IMR-90 (cell line): Measurements from ENCODE around the gene PRKCB. TPM values are rescaled to one million over a fixed set of nuclear protein-coding genes. Genes with fewer than 3 reads are reported as not detected.

Experiments used
- ATAC-seq: fragments of 200-7000 bp; cut with Tn5 transposase; 2 replicates; pipeline ENCODE4 v1.9.1; 2020; ENCODE audit warnings: low read depth, mild to moderate bottlenecking, moderate library complexity
- BruUV-seq: library from RNA; stranded (reverse); fragments of 400-500 nt; replicated peaks from 2 replicates; lab custom pipeline; 2021; lab: Mats Ljungman, UMichigan
- CTCF ChIA-PET: fragments of 300-600 bp; formaldehyde crosslinking; extraction: SDS; loops from one replicate; lab custom pipeline; 2021; ENCODE audit warnings: antibody characterized with exemption; lab: Yijun Ruan, JAX
- POLR2A ChIA-PET: fragments of 300-600 bp; sonication (Branson Sonifier 250); formaldehyde crosslinking; loops from one replicate; lab custom pipeline; 2022; ENCODE audit warnings: antibody characterized with exemption; ENCODE audit not compliant: unreplicated experiment; lab: Charles Lee
- DNase-seq: peaks from one replicate; pipeline ENCODE4 v3.0.0; 2013
- H2AFZ ChIP-seq: replicated peaks from 2 replicates; pipeline ENCODE3; 2013; ENCODE audit warnings: low read length, mild to moderate bottlenecking; ENCODE audit not compliant: poor library complexity
- H2AK5ac ChIP-seq: 2 replicates; pipeline ENCODE4 v1.6.1; 2013; ENCODE audit warnings: low read depth, low read length, inconsistent platforms
- H2AK9ac ChIP-seq: replicated peaks from 2 replicates; pipeline ENCODE3; 2013; ENCODE audit warnings: mild to moderate bottlenecking, low read depth, low read length, moderate library complexity; ENCODE audit not compliant: poor library complexity
- H2BK120ac ChIP-seq: 2 replicates; pipeline ENCODE4 v1.6.1; 2013; ENCODE audit warnings: low read depth, low read length, inconsistent platforms
- H2BK15ac ChIP-seq: 3 replicates; pipeline ENCODE4 v1.6.1; 2013; ENCODE audit warnings: low read depth, low read length, inconsistent platforms
- H2BK20ac ChIP-seq: 2 replicates; pipeline ENCODE4 v1.6.1; 2013; ENCODE audit warnings: low read depth, mild to moderate bottlenecking, inconsistent platforms, low read length, moderate library complexity
- H2BK5ac ChIP-seq: 2 replicates; pipeline ENCODE4 v1.6.1; 2013; ENCODE audit warnings: mild to moderate bottlenecking, low read depth, low read length, inconsistent platforms; ENCODE audit not compliant: poor library complexity, severe bottlenecking
- H3K14ac ChIP-seq: replicated peaks from 2 replicates; pipeline ENCODE4 v1.6.1; 2013; ENCODE audit warnings: low read depth, low read length, inconsistent platforms
- H3K18ac ChIP-seq: 2 replicates; pipeline ENCODE4 v1.6.1; 2013; ENCODE audit warnings: low read depth, low read length, control low read depth
- H3K23ac ChIP-seq: 2 replicates; pipeline ENCODE4 v1.6.1; 2013; ENCODE audit warnings: low read depth, low read length, inconsistent platforms
- H3K27ac ChIP-seq: 2 replicates; pipeline ENCODE4 v1.5.1; 2013; ENCODE audit warnings: mild to moderate bottlenecking, control low read depth, low read length; ENCODE audit not compliant: insufficient read depth
- H3K27me3 ChIP-seq: 2 replicates; pipeline ENCODE4 v1.6.1; 2013; ENCODE audit warnings: low read length; ENCODE audit not compliant: control insufficient read depth, insufficient read depth
- H3K36me3 ChIP-seq: 2 replicates; pipeline ENCODE4 v1.6.1; 2013; ENCODE audit warnings: low read length, mixed read lengths; ENCODE audit not compliant: control insufficient read depth, insufficient read depth
- H3K4ac ChIP-seq: 2 replicates; pipeline ENCODE4 v1.6.1; 2013; ENCODE audit warnings: low read depth, low read length, inconsistent platforms
- H3K4me1 ChIP-seq: 2 replicates; pipeline ENCODE4 v1.6.1; 2013; ENCODE audit warnings: low read length, mixed read lengths; ENCODE audit not compliant: control insufficient read depth, insufficient read depth
- H3K4me2 ChIP-seq: 2 replicates; pipeline ENCODE4 v1.6.1; 2013; ENCODE audit warnings: low read depth, mild to moderate bottlenecking, control low read depth, low read length, moderate library complexity
- H3K4me3 ChIP-seq: 2 replicates; pipeline ENCODE4 v1.5.1; 2013; ENCODE audit warnings: low read depth, mild to moderate bottlenecking, control low read depth, low read length, moderate library complexity; ENCODE audit not compliant: insufficient read depth
- H3K56ac ChIP-seq: 2 replicates; pipeline ENCODE4 v1.6.1; 2013; ENCODE audit warnings: low read length, inconsistent platforms; ENCODE audit not compliant: insufficient read depth; ENCODE audit errors: extremely low read depth
- H3K79me1 ChIP-seq, 2 experiments: 2 replicates each; pipeline ENCODE4 v1.6.1; 2013; ENCODE audit warnings: low read length in 2 of 2, inconsistent platforms in 1 of 2, low read depth in 1 of 2
- H3K9ac ChIP-seq: 2 replicates; pipeline ENCODE4 v1.6.1; 2013; ENCODE audit warnings: low read depth, low read length, control low read depth
- H3K9me1 ChIP-seq: 2 replicates; pipeline ENCODE4 v1.6.1; 2013; ENCODE audit warnings: low read length, inconsistent platforms; ENCODE audit not compliant: insufficient read depth
- H3K9me3 ChIP-seq: 2 replicates; pipeline ENCODE4 v1.6.1; 2013; ENCODE audit warnings: low read length; ENCODE audit not compliant: control insufficient read depth, insufficient read depth
- H4K20me1 ChIP-seq: 2 replicates; pipeline ENCODE4 v1.6.1; 2013; ENCODE audit warnings: low read length, inconsistent platforms; ENCODE audit not compliant: insufficient read depth
- H4K5ac ChIP-seq: 2 replicates; pipeline ENCODE4 v1.6.1; 2013; ENCODE audit warnings: mild to moderate bottlenecking, low read depth, low read length, control low read depth
- H4K8ac ChIP-seq, 2 experiments: 2 replicates each; pipeline ENCODE4 v1.6.1; 2013; ENCODE audit warnings: low read depth in 2 of 2, low read length in 2 of 2, control low read depth in 1 of 2, inconsistent platforms in 1 of 2
- H4K91ac ChIP-seq: 2 replicates; pipeline ENCODE4 v1.6.1; 2013; ENCODE audit warnings: low read depth, low read length, inconsistent platforms; ENCODE audit not compliant: insufficient read depth
- BHLHE40 ChIP-seq: fragments of 150-350 bp; IDR thresholded peaks from 2 replicates; pipeline ENCODE4 v1.6.1; 2016; ENCODE audit warnings: mild to moderate bottlenecking, low read depth, low read length
- CEBPB ChIP-seq: IDR thresholded peaks from 2 replicates; pipeline ENCODE4 v1.6.1; 2012; ENCODE audit warnings: low read depth, low read length, improper control_type of control experiment
- CHD1 ChIP-seq: IDR thresholded peaks from 2 replicates; pipeline ENCODE4 v1.6.1; 2012; ENCODE audit warnings: low read depth, low read length, improper control_type of control experiment
- FOS ChIP-seq: fragments of 150-350 bp; IDR thresholded peaks from 2 replicates; pipeline ENCODE4 v1.6.1; 2016; ENCODE audit warnings: low read depth, low read length
- MAFK ChIP-seq: IDR thresholded peaks from 2 replicates; pipeline ENCODE4 v1.6.1; 2012; ENCODE audit warnings: low read depth, low read length, improper control_type of control experiment
- MAZ ChIP-seq: IDR thresholded peaks from 2 replicates; pipeline ENCODE4 v1.6.1; 2012; ENCODE audit warnings: low read depth, mild to moderate bottlenecking, low read length, improper control_type of control experiment, moderate library complexity, borderline replicate concordance
- MXI1 ChIP-seq: IDR thresholded peaks from 2 replicates; pipeline ENCODE4 v1.6.1; 2012; ENCODE audit warnings: low read depth, mild to moderate bottlenecking, low read length, moderate library complexity, borderline replicate concordance
- NFE2L2 ChIP-seq: fragments of 150-350 bp; IDR thresholded peaks from 2 replicates; pipeline ENCODE4 v1.6.1; 2016; ENCODE audit warnings: low read depth, mild to moderate bottlenecking, low read length
- POLR2A ChIP-seq: IDR thresholded peaks from 2 replicates; pipeline ENCODE4 v1.6.1; 2012; ENCODE audit warnings: mild to moderate bottlenecking, low read depth, low read length
- RAD21 ChIP-seq: IDR thresholded peaks from 2 replicates; pipeline ENCODE4 v1.6.1; 2012; ENCODE audit warnings: low read length, improper control_type of control experiment
- RCOR1 ChIP-seq: IDR thresholded peaks from 2 replicates; pipeline ENCODE4 v1.6.1; 2012; ENCODE audit warnings: mild to moderate bottlenecking, low read length, improper control_type of control experiment; ENCODE audit not compliant: insufficient replicate concordance
- RFX5 ChIP-seq: IDR thresholded peaks from 2 replicates; pipeline ENCODE4 v1.8.0; 2012; ENCODE audit warnings: low read depth, mild to moderate bottlenecking, low read length, moderate library complexity
- SMC3 ChIP-seq: fragments of 150-350 bp; IDR thresholded peaks from 2 replicates; pipeline ENCODE4 v1.6.1; 2016; ENCODE audit warnings: low read depth, mild to moderate bottlenecking, antibody characterized with exemption, low read length, moderate library complexity
- WGBS, 2 experiments: methylation state at CpG; one replicate each; pipeline versions ENCODE4 v1.1.5 to v1.1.7; 2013; ENCODE audit warnings: missing lambda C conversion rate in 2 of 2; ENCODE audit not compliant: insufficient read length in 1 of 2; ENCODE audit errors: extremely low coverage in 2 of 2; 5-methylcytosine and 5-hydroxymethylcytosine counted together
- dilution Hi-C: fragments of 300-500 bp; cut with HindIII; formaldehyde crosslinking; loops from one replicate; pipeline ENCODE4 v1.14.3; 2018; ENCODE audit warnings: low sequenced_read_pairs; ENCODE audit not compliant: unreplicated experiment
- in situ Hi-C: fragments of 300-500 bp; cut with MboI; formaldehyde crosslinking; loops from 3 replicates; pipeline ENCODE4 v1.14.3; 2019; ENCODE audit warnings: low sequenced_read_pairs, inconsistent platforms, mixed read lengths
- intact Hi-C: fragments of 100-400 bp; cut with micrococcal nuclease; formaldehyde crosslinking; loops from 2 replicates; pipeline ENCODE4 v1.10.0; 2022
- polyA plus RNA-seq, 3 experiments: library from polyadenylated mRNA; depleted of rRNA; stranded (reverse); fragments of >200 nt; gene quantifications; 2 replicates each; pipeline ENCODE4 v1.2.3, GENCODE V29; 2012; ENCODE audit warnings: low replicate concordance in 1 of 3
- total RNA-seq: library from RNA; depleted of rRNA; stranded (reverse); fragments of >200 nt; gene quantifications from 2 replicates; pipeline ENCODE4 v1.2.3, GENCODE V29; 2012
- TF ChIP-seq, protein P1 (sequence below): fragments of 150-350 bp; IDR thresholded peaks from 2 replicates; pipeline ENCODE4 v1.6.1; 2017; ENCODE audit warnings: mild to moderate bottlenecking, antibody characterized with exemption, low read length, low read depth
- TF ChIP-seq, protein P2 (sequence below): conservative IDR thresholded peaks from 2 replicates; pipeline ENCODE4 v1.5.1; 2012; ENCODE audit warnings: mild to moderate bottlenecking, low read depth, low read length, improper control_type of control experiment
- TF ChIP-seq, protein P3 (sequence below): fragments of 150-350 bp; IDR thresholded peaks from 2 replicates; pipeline ENCODE4 v1.6.1; 2016; ENCODE audit warnings: low read depth, mild to moderate bottlenecking, low read length, moderate library complexity, borderline replicate concordance

The PRKCB gene
- total and polyA plus RNA-seq, 2 of the 4 experiments (the other 2 are of a cell fraction): under 0.01 TPM; not detected in 1

DNA sequence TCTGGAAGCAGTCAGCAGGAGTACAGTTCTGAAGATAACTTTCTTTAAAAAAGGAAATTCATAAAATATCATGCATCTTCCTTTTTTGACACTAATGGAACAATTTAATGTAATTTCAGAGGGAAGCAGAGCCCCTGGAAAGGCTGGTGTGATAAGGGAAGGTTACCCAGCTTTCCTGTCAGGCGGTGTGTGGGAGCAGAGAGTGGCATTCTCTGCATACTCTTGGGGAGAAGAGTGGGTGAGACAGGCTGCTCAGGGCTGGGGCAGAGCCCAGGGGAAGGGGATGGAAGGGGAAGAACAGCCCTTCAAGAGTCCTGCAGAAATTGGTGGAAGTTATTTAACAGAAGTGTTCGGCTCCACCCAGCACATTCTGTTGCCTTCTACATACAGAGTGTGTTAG, 84.7 kb downstream of the PRKCB start:
- no peak overlapping the region for H3K4me2 ChIP-seq
- ATAC-seq (no peak), DNase-seq (no peak)
- no peaks in the 10 kb centered on the region for H3K4me1 ChIP-seq
- no peak overlapping the region for H3K18ac ChIP-seq
- dilution Hi-C loops (no loop called here), in situ Hi-C loops (no loop called here), intact Hi-C loops (no loop called here)
- WGBS, 2 experiments: 50% methylated on average over 1 of the region's 2 CpGs; no CpG with 5 or more reads in 1 of the 2 experiments
- H2BK120ac ChIP-seq: no peak overlapping the region
- H2AK5ac ChIP-seq: no peak overlapping the region
- no peak overlapping the region for H3K9ac ChIP-seq
- H3K27me3 ChIP-seq: no peaks in the 10 kb centered on the region
- H4K8ac ChIP-seq: no peak overlapping the region
- no peaks in the 10 kb centered on the region for H3K9me1 ChIP-seq
- H3K23ac ChIP-seq: no peak overlapping the region
- H3K56ac ChIP-seq: no peak overlapping the region
- no peak overlapping the region for H2AFZ ChIP-seq
- H3K79me1 ChIP-seq: no peaks in the 10 kb centered on the region
- H2AK9ac ChIP-seq: no peak overlapping the region
- no peak overlapping the region for H3K4ac ChIP-seq
- TF ChIP-seq MAFK (no peak), CEBPB (no peak), CHD1 (no peak), RAD21 (no peak), POLR2A (no peak), MXI1 (no peak), MAZ (no peak), SMC3 (no peak), RFX5 (no peak), FOS (no peak), RCOR1 (no peak), NFE2L2 (no peak), BHLHE40 (no peak)
- TF ChIP-seq, protein P1, sequence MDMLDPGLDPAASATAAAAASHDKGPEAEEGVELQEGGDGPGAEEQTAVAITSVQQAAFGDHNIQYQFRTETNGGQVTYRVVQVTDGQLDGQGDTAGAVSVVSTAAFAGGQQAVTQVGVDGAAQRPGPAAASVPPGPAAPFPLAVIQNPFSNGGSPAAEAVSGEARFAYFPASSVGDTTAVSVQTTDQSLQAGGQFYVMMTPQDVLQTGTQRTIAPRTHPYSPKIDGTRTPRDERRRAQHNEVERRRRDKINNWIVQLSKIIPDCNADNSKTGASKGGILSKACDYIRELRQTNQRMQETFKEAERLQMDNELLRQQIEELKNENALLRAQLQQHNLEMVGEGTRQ: no peak
- TF ChIP-seq, protein P2, sequence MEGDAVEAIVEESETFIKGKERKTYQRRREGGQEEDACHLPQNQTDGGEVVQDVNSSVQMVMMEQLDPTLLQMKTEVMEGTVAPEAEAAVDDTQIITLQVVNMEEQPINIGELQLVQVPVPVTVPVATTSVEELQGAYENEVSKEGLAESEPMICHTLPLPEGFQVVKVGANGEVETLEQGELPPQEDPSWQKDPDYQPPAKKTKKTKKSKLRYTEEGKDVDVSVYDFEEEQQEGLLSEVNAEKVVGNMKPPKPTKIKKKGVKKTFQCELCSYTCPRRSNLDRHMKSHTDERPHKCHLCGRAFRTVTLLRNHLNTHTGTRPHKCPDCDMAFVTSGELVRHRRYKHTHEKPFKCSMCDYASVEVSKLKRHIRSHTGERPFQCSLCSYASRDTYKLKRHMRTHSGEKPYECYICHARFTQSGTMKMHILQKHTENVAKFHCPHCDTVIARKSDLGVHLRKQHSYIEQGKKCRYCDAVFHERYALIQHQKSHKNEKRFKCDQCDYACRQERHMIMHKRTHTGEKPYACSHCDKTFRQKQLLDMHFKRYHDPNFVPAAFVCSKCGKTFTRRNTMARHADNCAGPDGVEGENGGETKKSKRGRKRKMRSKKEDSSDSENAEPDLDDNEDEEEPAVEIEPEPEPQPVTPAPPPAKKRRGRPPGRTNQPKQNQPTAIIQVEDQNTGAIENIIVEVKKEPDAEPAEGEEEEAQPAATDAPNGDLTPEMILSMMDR: no peak
- TF ChIP-seq, protein P3, sequence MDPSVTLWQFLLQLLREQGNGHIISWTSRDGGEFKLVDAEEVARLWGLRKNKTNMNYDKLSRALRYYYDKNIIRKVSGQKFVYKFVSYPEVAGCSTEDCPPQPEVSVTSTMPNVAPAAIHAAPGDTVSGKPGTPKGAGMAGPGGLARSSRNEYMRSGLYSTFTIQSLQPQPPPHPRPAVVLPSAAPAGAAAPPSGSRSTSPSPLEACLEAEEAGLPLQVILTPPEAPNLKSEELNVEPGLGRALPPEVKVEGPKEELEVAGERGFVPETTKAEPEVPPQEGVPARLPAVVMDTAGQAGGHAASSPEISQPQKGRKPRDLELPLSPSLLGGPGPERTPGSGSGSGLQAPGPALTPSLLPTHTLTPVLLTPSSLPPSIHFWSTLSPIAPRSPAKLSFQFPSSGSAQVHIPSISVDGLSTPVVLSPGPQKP: no peak
- no peaks in the 10 kb centered on the region for H3K9me3 ChIP-seq
- H2BK20ac ChIP-seq: no peak overlapping the region
- H3K36me3 ChIP-seq: no peaks in the 10 kb centered on the region
- H3K14ac ChIP-seq: no peak overlapping the region
- H2BK15ac ChIP-seq: no peak overlapping the region
- H4K91ac ChIP-seq: no peak overlapping the region
- H3K4me3 ChIP-seq: no peak overlapping the region
- H4K20me1 ChIP-seq: no peaks in the 10 kb centered on the region
- no peak overlapping the region for H4K5ac ChIP-seq
- ChIA-PET POLR2A (no interaction called here), CTCF (no interaction called here)
- no peak overlapping the region for H2BK5ac ChIP-seq
- BruUV-seq: no TSS peak
- no peak overlapping the region for H3K27ac ChIP-seq
